Erythroblast (primary cell): ENCODE results near the gene RNU1-1.
"Not testable (repeated sequence)": the region's sequence is repeated elsewhere in the genome, so short reads cannot be mapped to it uniquely, and the experiment has no call there.

Experiments
- DNase-seq, 2 experiments: peaks; one replicate each; lab custom pipeline; 2025; lab: John Stamatoyannopoulos, UW
- POLR2A ChIP-seq: IDR thresholded peaks from 2 replicates; pipeline ENCODE4 v1.6.1; 2011; ENCODE audit warnings: mild to moderate bottlenecking, low read length

Gene RNU1-1

GRCh38 chr1:16514107-16515055 lies at the start of gene RNU1-1:
TSS of gene RNU1-1 (minus strand) at chr1:16514285.
- peak; percentile 90 for TF ChIP-seq POLR2A
- DNase-seq, result peak in 1 of 2 experiments; percentile 90

GRCh38 chr1:16561035-16561434 lies 47.0 kb upstream of the RNU1-1 start:
- not testable (repeated sequence) for DNase-seq

GRCh38 chr1:16560498-16560897 lies 46.4 kb upstream of the RNU1-1 start:
- DNase-seq, result not testable (repeated sequence)

GRCh38 chr1:16559688-16560087 lies 45.6 kb upstream of the RNU1-1 start:
- not testable (repeated sequence) for DNase-seq

GRCh38 chr1:16557034-16557433 lies 42.9 kb upstream of the RNU1-1 start:
- DNase-seq, result not testable (repeated sequence)

- DNase-seq, result not testable (repeated sequence)
Observed at GRCh38 chr1:16553244-16553643, 39.2 kb upstream of the RNU1-1 start.

GRCh38 chr1:16550212-16550918 lies 36.3 kb upstream of the RNU1-1 start:
- DNase-seq, result not testable (repeated sequence)

GRCh38 chr1:16549545-16549944 lies 35.5 kb upstream of the RNU1-1 start:
- not testable (repeated sequence) for DNase-seq

- DNase-seq, result not testable (repeated sequence)
Observed at GRCh38 chr1:16547502-16548241, 33.6 kb upstream of the RNU1-1 start.

GRCh38 chr1:16545682-16546095 lies 31.6 kb upstream of the RNU1-1 start:
- DNase-seq, result peak; percentile 29 to 31

- peak; percentile 37 to 60 for DNase-seq
Observed at GRCh38 chr1:16540421-16540893, 26.4 kb upstream of the RNU1-1 start.

- DNase-seq, result not testable (repeated sequence)
Observed at GRCh38 chr1:16537528-16537927, 23.4 kb upstream of the RNU1-1 start.

GRCh38 chr1:16536796-16537195 lies 22.7 kb upstream of the RNU1-1 start:
- not testable (repeated sequence) for DNase-seq

- not testable (repeated sequence) for DNase-seq
Observed at GRCh38 chr1:16535898-16536297, 21.8 kb upstream of the RNU1-1 start.

- not testable (repeated sequence) for DNase-seq
Observed at GRCh38 chr1:16535487-16535886, 21.4 kb upstream of the RNU1-1 start.

GRCh38 chr1:16534829-16535456 lies 20.9 kb upstream of the RNU1-1 start:
- DNase-seq, result peak; percentile 54 to 64

- DNase-seq, result peak in 1 of 2 experiments; percentile 47
Observed at GRCh38 chr1:16534239-16534828, 20.2 kb upstream of the RNU1-1 start.

- DNase-seq, result peak in 1 of 2 experiments; percentile 7
Observed at GRCh38 chr1:16532235-16532991, 18.3 kb upstream of the RNU1-1 start.

GRCh38 chr1:16528338-16528737 lies 14.3 kb upstream of the RNU1-1 start:
- not testable (repeated sequence) for DNase-seq

- DNase-seq, result not testable (repeated sequence)
Observed at GRCh38 chr1:16525769-16526168, 11.7 kb upstream of the RNU1-1 start.
